GM21576 (cell line): ENCODE data around the gene SLC25A30.
"Not testable (repeated sequence)": the region's sequence is repeated elsewhere in the genome, so short reads cannot be mapped to it uniquely, and the experiment has no call there.

Experiments used
- ATAC-seq: cut with Tn5 transposase; IDR thresholded peaks from one replicate; pipeline ENCODE4 v1.9.1; 2021; ENCODE audit warnings: mild to moderate bottlenecking, moderate library complexity; ENCODE audit not compliant: unreplicated experiment

SLC25A30 gene

DNA sequence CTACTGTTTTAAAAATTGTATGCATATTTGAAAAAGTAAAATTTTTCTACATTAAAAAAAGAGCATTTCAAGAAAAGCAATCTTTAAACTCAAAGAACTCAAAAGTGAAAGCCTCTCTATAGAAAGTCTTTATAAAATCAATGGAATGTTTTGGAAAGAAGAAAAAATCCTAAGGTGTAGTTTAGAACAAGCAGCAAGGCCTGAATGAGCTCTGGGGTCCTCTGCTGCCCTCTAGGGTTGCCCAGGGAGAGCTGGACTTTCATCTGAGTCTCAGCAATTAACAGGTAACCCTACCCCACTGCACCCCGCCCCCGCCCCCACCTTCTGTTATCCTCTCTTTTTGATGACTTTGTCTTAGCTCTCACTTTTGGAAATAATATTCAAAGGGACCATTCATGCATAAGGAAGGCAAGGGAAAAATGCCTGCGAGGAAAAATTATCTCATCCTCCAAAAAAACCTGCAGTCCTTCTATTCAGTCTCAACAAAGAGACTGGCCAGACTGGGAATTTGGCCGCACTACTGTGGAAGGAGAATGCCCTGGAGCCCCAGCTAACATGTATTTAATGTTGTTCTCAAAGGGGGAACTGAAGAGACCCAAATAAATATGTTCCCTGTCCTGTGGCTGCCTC lies 24.1 kb downstream of the SLC25A30 start:
- no peak for ATAC-seq

DNA sequence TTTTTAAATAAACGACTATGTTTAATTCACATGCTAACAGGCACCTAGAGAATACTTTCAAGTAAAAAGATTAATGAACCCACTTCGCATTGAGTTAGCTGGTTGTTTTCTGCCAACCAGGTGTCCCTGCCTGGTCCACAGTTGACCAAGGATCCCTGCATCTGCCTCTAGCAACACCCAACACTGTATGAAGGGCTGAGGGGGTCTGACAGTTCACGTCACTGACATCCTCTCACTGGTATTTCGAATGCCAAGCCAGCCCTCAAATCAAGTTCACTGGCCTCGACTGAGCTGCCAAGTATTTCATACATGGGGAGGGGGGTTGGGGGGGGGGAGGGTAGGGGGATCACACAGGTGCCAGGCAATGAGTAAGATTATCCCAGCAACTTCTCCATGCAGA lies 25.4 kb downstream of the SLC25A30 start:
- ATAC-seq = no peak

DNA sequence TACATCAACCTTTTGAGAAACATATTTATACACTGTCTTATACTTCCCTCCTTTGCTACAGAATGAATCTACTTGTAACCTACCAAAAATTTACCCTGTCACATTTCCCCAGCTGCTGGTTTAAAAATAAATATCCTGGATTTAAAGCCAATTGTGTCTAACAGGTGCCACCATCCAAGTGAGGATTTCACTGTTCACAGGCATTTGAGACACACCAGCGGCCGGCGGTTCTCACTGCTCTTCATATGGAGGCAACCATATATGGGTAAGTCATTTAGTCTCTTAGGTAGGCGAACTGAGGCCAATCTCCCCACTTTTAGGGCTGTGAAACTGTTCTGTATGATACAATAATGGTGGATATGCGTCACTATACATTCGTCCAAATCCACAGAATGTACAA lies 26.2 kb downstream of the SLC25A30 start:
- ATAC-seq = no peak

GRCh38 chr13:45391128-45391527 lies 27.0 kb downstream of the SLC25A30 start:
- ATAC-seq = not testable (repeated sequence)

DNA sequence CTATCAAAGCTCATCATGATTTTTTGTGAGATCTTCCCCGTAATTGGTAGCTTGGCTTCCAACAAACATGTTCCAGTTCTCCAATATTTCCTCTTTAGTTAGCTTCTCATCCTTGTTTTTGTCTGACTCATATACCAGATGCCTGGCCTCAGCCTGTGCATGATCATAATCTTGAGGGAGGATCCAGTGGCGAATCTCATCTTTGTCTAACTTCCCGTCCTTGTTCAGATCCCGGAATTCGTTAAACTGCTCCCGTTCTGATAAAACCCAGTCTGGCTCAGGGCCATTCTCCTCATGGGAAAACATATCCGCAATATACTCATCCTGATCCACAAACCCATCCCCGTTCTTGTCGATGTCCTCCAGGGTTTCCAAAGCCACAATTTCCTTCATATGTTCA lies 27.8 kb downstream of the SLC25A30 start:
- ATAC-seq = not testable (repeated sequence)

DNA sequence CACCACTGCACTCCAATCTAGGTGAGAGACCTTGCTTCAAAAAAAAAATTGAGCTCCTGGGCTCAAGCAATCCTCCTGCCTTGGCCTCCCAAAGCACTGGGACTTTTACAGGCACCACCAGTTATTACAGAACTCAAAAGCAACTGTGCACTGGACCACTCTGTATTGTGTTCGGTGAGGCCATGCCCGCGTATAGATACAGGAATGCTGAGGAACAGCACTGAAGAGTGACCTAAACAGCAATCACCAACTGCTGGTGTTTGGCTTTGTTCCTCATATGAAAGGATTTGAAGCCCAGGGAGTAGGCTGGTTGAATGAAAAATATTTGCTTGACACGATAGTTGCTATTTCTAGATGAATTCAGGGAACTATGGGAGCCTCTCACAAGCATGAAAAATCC lies 29.5 kb downstream of the SLC25A30 start:
- no peak for ATAC-seq

DNA sequence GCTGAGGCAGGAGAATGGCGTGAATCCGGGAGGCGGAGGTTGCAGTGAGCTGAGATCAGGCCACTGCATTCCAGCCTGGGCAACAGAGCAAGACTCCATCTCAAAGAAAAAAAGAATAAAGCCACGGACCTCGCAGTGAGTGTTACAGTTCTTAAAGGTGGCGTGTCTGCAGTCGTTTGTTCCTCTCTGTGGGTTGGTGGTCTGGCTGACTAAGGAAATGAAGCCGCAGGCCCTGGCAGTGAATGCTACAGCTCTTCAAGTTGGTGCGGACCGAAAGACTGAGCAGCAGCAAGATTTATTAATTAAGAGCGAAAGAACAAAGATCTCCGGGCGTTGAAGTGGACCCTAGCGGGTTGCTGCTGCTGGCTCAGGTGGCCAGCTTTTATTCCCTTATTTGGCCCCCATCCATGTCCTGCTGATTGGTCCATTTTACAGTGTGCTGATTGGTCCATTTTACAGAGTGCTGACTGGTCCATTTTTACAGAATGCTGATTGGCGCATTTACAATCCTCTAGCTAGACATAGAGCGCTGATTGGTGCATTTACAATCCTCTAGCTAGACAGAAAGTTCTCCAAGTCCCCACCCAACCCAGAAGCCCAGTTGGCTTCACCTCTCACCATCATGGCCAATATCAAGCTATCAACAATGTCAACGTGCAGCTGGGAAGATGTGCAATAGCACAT lies 31.1 kb downstream of the SLC25A30 start:
- not testable (repeated sequence) for ATAC-seq

DNA sequence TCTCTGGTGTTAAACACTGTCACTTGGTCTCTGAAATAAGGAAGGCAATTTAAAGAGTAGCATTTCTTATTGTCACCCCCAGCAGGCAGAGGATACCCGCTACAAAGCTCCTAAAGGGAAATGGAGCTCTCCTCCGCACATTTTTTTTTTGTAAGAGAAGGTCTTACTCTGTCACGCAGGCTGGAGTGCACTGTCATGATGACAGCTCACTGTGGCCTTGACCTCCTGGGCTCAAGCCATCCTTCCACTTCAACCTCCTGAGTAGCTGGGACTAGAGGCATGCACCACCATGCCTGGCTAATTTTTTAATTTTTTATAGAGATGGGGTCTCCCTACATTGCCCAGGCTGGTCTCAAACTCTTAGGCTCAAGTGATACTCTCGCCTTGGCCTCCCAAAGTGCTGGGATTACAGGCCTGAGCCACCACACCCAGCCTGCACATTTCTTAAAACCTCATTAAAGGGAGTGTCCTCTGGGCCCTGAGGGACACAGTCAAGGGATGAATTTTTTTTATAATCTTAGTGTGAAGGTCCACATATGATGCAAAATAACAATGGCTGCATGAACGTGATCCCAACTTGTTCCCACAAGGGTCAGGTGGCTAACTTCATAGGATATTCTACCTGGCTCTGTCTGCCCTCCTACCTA lies 32.1 kb downstream of the SLC25A30 start:
- ATAC-seq = no peak

GRCh38 chr13:45385320-45385719 lies 32.9 kb downstream of the SLC25A30 start:
- ATAC-seq = no peak

DNA sequence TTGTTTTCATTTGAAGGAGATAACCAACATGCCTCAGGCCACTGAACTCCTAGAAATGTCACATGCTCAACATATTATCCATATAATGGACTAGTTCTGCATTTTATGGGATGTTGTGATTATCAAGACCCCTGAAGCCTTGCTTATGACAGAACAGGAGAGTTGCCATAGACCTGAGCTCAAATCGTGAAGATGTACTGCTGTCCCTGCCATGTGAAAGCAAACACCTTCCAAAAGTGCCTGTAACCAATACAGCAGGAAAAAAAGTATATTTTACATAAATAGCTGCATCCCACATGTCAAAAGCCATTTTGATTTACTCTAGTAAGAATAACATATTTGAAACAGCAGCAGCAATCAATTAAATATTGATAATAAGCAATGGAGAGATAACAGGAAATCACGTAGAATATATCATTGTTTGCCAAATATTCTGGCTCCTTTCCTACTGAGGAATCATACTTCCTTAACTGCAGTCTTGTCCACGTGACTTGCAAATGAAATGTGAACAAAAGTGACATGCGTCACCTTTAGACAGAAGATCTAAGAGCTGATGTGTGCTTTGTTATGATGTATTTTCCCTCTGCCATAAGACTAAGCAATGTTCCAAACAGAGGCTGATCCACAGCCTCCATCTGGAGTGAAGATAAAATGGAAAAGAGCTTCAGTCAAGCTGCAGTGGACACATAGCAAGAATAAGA lies 33.5 kb downstream of the SLC25A30 start:
- ATAC-seq = no peak

DNA sequence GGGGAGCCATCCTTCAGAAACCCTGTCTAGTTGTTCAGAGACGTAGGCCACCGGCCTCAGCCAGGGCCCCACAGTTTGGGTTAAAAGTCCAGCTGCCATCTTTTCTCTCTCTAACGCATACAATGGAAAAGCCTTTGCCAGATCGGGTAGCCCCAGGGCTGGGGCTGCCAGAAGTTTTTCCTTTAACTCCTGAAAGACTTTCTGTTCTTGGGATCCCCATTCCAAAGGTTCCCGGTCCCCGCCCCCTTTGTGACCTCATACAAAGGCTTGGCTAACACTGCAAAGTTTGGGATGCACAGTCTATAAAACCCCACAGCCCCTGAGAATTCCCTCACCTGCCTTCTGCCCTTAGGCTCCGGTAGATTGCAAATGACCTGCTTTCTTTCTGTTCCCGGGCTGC lies 35.4 kb downstream of the SLC25A30 start:
- ATAC-seq = not testable (repeated sequence)

GRCh38 chr13:45381196-45381595 lies 37.0 kb downstream of the SLC25A30 start:
- ATAC-seq = no peak

GRCh38 chr13:45380708-45381107 lies 37.5 kb downstream of the SLC25A30 start:
- ATAC-seq = not testable (repeated sequence)

DNA sequence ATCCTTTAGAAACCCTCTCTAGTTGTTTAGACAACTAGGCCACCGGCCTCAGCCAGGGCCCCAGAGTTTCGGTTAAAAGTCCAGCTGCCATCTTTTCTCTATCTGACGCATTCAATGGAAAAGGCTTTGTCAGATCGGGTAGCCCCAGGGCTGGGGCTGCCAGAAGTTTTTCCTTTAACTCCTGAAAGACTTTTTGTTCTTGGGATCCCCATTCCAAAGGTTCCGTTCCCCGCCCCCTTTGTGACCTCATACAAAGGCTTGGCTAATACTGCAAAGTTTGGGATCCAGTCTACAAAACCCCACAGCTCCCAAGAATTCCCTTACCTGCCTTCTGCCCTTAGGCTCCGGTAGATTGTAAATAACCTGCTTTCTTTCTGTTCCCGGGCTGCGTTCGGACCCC lies 38.7 kb downstream of the SLC25A30 start:
- ATAC-seq = not testable (repeated sequence)

DNA sequence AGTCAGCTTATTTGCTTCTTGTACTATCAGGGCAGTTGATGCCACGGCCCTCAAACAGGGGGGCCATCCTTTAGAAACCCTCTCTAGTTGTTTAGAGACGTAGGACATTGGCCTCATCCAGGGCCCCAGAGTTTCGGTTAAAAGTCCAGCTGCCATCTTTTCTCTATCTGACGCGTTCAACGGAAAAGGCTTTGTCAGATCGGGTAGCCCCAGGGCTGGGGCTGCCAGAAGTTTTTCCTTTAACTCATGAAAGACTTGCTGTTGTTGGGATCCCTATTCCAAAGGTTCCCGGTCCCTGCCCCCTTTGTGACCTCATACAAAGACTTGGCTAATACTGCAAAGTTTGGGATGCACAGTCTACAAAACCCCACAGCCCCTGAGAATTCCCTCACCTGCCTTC lies 39.4 kb downstream of the SLC25A30 start:
- not testable (repeated sequence) for ATAC-seq

- ATAC-seq = not testable (repeated sequence)
Measured at GRCh38 chr13:45377314-45377713, 40.9 kb downstream of the SLC25A30 start.

- ATAC-seq = not testable (repeated sequence)
Measured at GRCh38 chr13:45376651-45377050, 41.5 kb downstream of the SLC25A30 start.

DNA sequence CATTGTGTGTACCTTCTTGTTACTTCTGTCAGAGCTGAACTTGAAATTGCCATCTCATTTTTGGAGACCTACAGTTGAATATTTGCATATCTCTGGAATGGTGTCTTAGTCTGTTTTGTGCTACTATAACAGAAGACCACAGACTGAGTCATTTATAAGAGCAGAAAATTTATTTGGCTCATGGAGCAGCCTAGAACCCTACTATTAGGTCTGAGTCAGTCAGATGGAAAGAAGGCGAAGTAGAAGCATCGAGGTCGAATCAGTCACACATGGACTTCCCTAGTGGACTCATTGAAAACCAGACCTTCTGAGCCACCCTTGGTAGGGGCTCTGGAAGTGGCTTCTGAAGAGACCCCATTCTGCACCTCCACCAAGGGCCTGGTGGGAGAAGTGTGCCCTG lies 43.3 kb downstream of the SLC25A30 start:
- no peak for ATAC-seq

DNA sequence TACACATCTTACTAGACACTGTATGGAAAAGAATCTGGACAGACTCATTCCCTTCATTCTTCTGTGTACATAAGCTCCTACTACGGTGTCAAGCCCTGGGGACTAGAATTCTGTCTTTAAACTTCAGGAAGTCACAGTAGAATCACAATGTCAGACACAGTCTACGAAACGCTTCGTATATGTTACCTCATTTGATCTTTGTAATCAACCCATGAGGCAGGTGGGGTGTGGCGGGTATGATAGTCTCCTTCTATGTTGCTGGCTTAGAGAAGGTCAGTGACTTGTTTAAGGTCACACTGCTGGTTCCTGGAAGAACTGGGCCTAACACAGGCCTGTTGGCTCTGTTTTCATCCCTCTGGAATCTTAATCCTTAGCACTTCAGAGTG lies 45.0 kb downstream of the SLC25A30 start:
- no peak for ATAC-seq

DNA sequence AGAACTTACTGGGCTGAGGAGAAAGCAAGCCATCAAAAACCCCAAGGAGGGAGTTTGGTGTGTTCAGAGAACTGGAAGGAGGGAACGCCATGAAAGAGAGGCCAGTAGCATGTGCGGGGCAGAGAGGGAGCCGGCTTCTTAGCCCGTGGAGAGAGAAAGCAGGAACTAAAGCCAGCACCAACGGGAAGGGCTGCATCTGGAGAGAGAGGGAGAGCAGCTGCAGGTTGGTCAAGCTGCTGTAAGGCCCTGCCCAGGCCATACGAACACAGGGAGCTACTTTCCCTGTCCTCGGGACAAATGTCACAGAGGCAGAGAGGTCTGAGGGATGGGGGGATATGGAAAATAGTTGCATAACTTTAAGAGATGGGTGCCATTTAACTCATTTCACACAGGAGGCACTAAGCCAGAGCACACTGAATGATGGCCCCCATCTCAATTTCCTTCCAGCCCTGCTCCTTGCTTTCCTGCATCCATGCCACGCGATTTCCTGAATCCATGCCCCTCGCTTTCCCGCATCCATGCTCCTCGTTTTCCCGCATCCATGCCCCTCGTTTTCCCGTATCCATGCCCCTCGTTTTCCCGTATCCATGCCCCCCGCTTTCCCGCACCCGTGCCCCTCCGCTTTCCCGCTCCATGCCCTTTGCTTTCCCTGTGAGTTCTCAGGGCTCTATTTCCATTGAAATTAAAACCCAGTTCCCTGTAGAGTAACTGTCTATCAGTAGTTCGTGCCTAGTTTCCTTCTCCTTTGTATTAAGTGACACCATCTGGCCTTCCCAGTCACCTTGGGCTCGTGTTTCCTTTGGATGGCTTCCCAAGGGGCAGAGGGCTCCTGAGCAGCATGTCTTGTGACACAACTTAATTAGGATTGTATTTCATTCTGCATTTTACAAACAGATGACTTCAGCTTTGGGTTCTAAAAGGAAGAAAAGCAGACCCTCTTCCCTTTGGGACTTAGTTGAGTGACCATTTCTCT lies 45.7 kb downstream of the SLC25A30 start:
- no peak for ATAC-seq
